K562 (cell line): ENCODE measurements around the gene MAMDC2. TPM values are rescaled to one million over a fixed set of nuclear protein-coding genes. Genes with fewer than 3 reads are reported as not detected.
"Not testable (repeated sequence)": the region's sequence is repeated elsewhere in the genome, so short reads cannot be mapped to it uniquely, and the experiment has no call there.

ENCODE experiments used
- ATAC-seq: fragments of 200-7000 bp; cut with Tn5 transposase; 3 replicates; pipeline ENCODE4 v1.9.1; 2020; ENCODE audit warnings: moderate library complexity
- BruUV-seq: library from RNA; stranded (reverse); fragments of 400-500 nt; replicated peaks from 2 replicates; lab custom pipeline; 2021; lab: Mats Ljungman, UMichigan
- CTCF ChIA-PET: fragments of 300-600 bp; formaldehyde crosslinking; extraction: SDS; loops from one replicate; lab custom pipeline; 2021; ENCODE audit warnings: low intra/inter-chr PET ratio; lab: Yijun Ruan, JAX
- POLR2A ChIA-PET: fragments of 300-600, 350-650 bp; sonication (Branson Sonifier 250); formaldehyde crosslinking; extraction: SDS; loops from one replicate; lab custom pipeline; 2021; ENCODE audit warnings: antibody characterized with exemption, inconsistent platforms; lab: Yijun Ruan, JAX
- DNase-seq, 4 experiments: peaks; one replicate each; pipeline versions ENCODE4 v3.0.0 to v3.0.0-alpha.2; 2011 to 2018; ENCODE audit warnings: low spot score in 3 of 4, mixed read lengths in 3 of 4; ENCODE audit errors: extremely low read depth in 1 of 4
- FAIRE-seq: peaks from 2 replicates; lab custom pipeline; 2011; peaks lifted over from hg19 to GRCh38; lab: Jason Lieb, UNC
- H2AFZ ChIP-seq: 2 replicates; pipeline ENCODE4 v1.6.0; 2011; ENCODE audit warnings: low read depth, low read length, control low read depth, inconsistent platforms
- H3K27ac ChIP-seq: fragments of 200-600 bp; 3 replicates; pipeline ENCODE4 v1.8.0; 2011; ENCODE audit warnings: low read depth, mild to moderate bottlenecking, control low read depth, inconsistent platforms, low read length, moderate library complexity, mixed read lengths; ENCODE audit errors: extremely low read depth
- H3K27me3 ChIP-seq, 2 experiments: fragments of 300-600 bp in 1 of 2; 2 replicates in 1 of 2; 3 replicates in 1 of 2; pipeline versions ENCODE4 v1.6.0 to v1.8.0; 2011; ENCODE audit warnings: inconsistent platforms in 2 of 2, low read length in 2 of 2, mild to moderate bottlenecking in 1 of 2, mixed read lengths in 1 of 2, moderate library complexity in 1 of 2; ENCODE audit not compliant: control insufficient read depth in 2 of 2, insufficient read depth in 2 of 2
- H3K36me3 ChIP-seq: fragments of 300-600 bp; 3 replicates; pipeline ENCODE4 v1.8.0; 2011; ENCODE audit warnings: mild to moderate bottlenecking, low read length, inconsistent platforms; ENCODE audit not compliant: control insufficient read depth, insufficient read depth
- H3K4me1 ChIP-seq, 2 experiments: fragments of 200-600 bp in 1 of 2; replicated peaks in 1 of 2; 2 replicates in 1 of 2; 3 replicates in 1 of 2; pipeline versions ENCODE4 v1.5.1 to v1.8.0; 2011; ENCODE audit warnings: inconsistent platforms in 2 of 2, low read length in 2 of 2, mild to moderate bottlenecking in 1 of 2, mixed read lengths in 1 of 2, moderate library complexity in 1 of 2; ENCODE audit not compliant: control insufficient read depth in 2 of 2, insufficient read depth in 2 of 2
- H3K4me2 ChIP-seq: 2 replicates; pipeline ENCODE4 v1.6.1; 2011; ENCODE audit warnings: low read length, control low read depth, inconsistent platforms, mixed read lengths; ENCODE audit not compliant: insufficient read depth
- H3K4me3 ChIP-seq: fragments of 200-600 bp; sonication (generic), shearing (Covaris generic); 2 replicates; pipeline ENCODE4 v1.5.1; 2016; ENCODE audit warnings: control low read depth, inconsistent platforms
- H3K79me2 ChIP-seq: fragments of 200-600 bp; 3 replicates; pipeline ENCODE4 v1.8.0; 2011; ENCODE audit warnings: low read length, inconsistent platforms; ENCODE audit not compliant: control insufficient read depth, insufficient read depth
- H3K9ac ChIP-seq, 2 experiments: 2 replicates each; pipeline versions ENCODE4 v1.6.0 to v1.6.1; 2011; ENCODE audit warnings: low read depth in 2 of 2, low read length in 2 of 2, control low read depth in 1 of 2, inconsistent platforms in 1 of 2, mild to moderate bottlenecking in 1 of 2, mixed read lengths in 1 of 2; ENCODE audit not compliant: insufficient read depth in 1 of 2
- H3K9me1 ChIP-seq: one replicate; pipeline ENCODE4 v1.6.0; 2011; ENCODE audit warnings: inconsistent platforms, mild to moderate bottlenecking, low read length, moderate library complexity; ENCODE audit not compliant: control insufficient read depth, insufficient read depth
- H3K9me3 ChIP-seq: replicated peaks from 2 replicates; pipeline ENCODE4 v1.5.1; 2011; ENCODE audit warnings: low read depth, low read length, inconsistent platforms; ENCODE audit not compliant: control insufficient read depth, insufficient read depth
- H4K20me1 ChIP-seq: replicated peaks from 2 replicates; pipeline ENCODE4 v1.6.1; 2011; ENCODE audit warnings: low read length, inconsistent platforms, mixed read lengths; ENCODE audit not compliant: control insufficient read depth, insufficient read depth
- NR1H2 ChIP-seq: sonication (generic); formaldehyde crosslinking; IDR thresholded peaks from 2 replicates; pipeline ENCODE4 v1.4.0; 2020; ENCODE audit warnings: mild to moderate bottlenecking, missing genetic modification reagents
- ZNF384 ChIP-seq: IDR thresholded peaks from 2 replicates; pipeline ENCODE4 v1.6.1; 2012; ENCODE audit warnings: low read depth, low read length, improper control_type of control experiment
- ZNF583 ChIP-seq: fragments of 250-450 bp; sonication (Bioruptor Pico); IDR thresholded peaks from 2 replicates; pipeline ENCODE4 v1.4.0; 2020
- WGBS: fragments of 100-300 bp; shearing (Covaris generic); methylation state at CpG from one replicate; pipeline ENCODE4 v1.1.6; 2016; ENCODE audit warnings: low coverage, mixed read lengths; ENCODE audit not compliant: insufficient coverage; ENCODE audit errors: missing lambda C conversion rate; 5-methylcytosine and 5-hydroxymethylcytosine counted together
- in situ Hi-C: fragments of 300-500 bp; cut with MboI; formaldehyde crosslinking; loops from 4 replicates; pipeline ENCODE4 v1.15.0; 2018; ENCODE audit warnings: inconsistent platforms, mixed read lengths
- intact Hi-C: fragments of 100-400 bp; cut with micrococcal nuclease; formaldehyde crosslinking; loops from 2 replicates; pipeline ENCODE4 v1.14.2; 2022
- polyA plus RNA-seq, 8 experiments: library from polyadenylated mRNA; depleted of rRNA in 4 of 8; stranded (reverse) in 5 of 8; unstranded in 3 of 8; fragments of >200 nt; fragmentation: Nextera tagmentation in 2 of 8; fragmentation: Illumina TruSeq in 1 of 8; extraction: Ambion mirVana in 2 of 8; extraction: Trizol in 1 of 8; gene quantifications; 2 replicates each; pipeline versions ENCODE4 v1.2.1 to v1.2.3, GENCODE V29; 2011 to 2014; ENCODE audit warnings: inconsistent platforms in 1 of 8, missing spikeins in 1 of 8
- total RNA-seq, 7 experiments: library from RNA; depleted of rRNA in 6 of 7; stranded (reverse); fragments of >200 nt in 6 of 7; fragmentation: Illumina TruSeq in 2 of 7; extraction: Trizol in 2 of 7; gene quantifications; 2 replicates each; pipeline versions ENCODE4 v1.2.1 to v1.2.3, GENCODE V29; 2011 to 2021; ENCODE audit warnings: low replicate concordance in 1 of 7
- TF ChIP-seq, protein P1 (sequence below): fragments of 250-450 bp; sonication (Bioruptor Pico); IDR thresholded peaks from 2 replicates; pipeline ENCODE4 v1.8.0; 2021; ENCODE audit warnings: mild to moderate bottlenecking, moderate library complexity

Gene MAMDC2
- total and polyA plus RNA-seq, 9 of the 15 experiments (the other 6 are each of a cell fraction or from before 2014, with no cell fraction given), result 0.01 to 0.03 TPM; not detected in 7

DNA sequence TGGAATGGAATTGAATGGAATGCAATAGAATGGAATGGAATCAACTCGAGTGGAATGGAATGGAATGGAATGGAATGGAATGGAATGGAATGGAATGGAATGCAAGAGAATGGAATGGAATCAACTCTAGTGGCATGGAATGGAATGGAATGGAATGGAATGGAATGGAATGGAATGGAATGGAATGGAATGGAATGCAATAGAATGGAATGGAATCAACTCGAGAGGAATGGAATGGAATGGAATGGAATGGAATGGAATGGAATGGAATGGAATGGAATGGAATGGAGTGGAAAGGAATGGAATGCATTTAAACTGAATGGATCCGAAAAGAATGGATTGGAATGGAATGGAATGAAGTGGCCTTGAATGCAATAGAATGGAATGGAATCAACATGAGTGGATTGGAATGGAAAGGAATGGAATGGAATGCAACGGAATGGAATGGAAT lies 5.5 kb upstream of the MAMDC2 start:
- in situ Hi-C loops, H4K20me1 ChIP-seq, POLR2A ChIA-PET, DNase-seq, intact Hi-C loops, H2AFZ ChIP-seq, H3K4me2 ChIP-seq, FAIRE-seq, BruUV-seq, H3K4me1 ChIP-seq, H3K79me2 ChIP-seq, H3K9me1 ChIP-seq, CTCF ChIA-PET, H3K36me3 ChIP-seq, H3K27me3 ChIP-seq, H3K27ac ChIP-seq, H3K4me3 ChIP-seq, H3K9me3 ChIP-seq, H3K9ac ChIP-seq, ATAC-seq: not testable (repeated sequence)
- WGBS, result 4% methylated on average over 4 of the region's 4 CpGs

DNA sequence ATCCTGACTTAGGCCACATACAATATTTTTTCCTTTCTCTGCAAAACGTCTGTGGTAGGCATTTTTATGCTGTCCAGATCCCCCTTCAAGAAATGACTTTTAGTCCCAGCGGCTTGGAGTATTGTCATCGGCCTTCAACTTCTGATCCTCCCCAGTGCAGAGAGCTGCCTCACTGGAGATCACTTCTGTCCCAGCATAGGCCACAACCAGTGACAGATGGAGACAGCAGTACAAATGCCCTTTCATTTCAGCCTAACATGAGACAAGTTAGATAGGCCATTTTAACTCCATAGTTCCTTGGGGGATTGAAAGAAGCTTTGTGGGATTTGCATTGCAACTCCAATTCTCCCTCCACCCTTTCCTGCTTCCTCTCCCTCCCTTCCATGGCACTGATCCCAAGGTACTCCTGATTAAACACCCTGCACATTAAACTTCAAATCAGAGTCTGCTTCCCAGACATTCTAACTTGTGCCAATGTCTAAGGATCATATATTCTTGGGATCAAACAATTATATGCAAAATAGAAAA lies 3.2 kb upstream of the MAMDC2 start:
- ChIA-PET POLR2A (no interaction called here), CTCF (no interaction called here)
- WGBS, result 0% methylated on average over 1 of the region's 3 CpGs
- Histone ChIP-seq H3K9ac (no peak overlapping the region), H3K36me3 (no peaks in the 10 kb centered on the region), H3K27ac (no peak overlapping the region), H3K9me1 (no peaks in the 10 kb centered on the region), H3K27me3 (peaks cover 6 to 24% of the 10 kb centered on the region in 2 experiments; a peak in 3 of 5 replicates), H3K4me1 (peaks cover 0 to 6% of the 10 kb centered on the region in 2 experiments; a peak in 1 of 5 replicates), H2AFZ (no peak overlapping the region), H3K4me3 (no peak overlapping the region), H3K4me2 (no peak overlapping the region), H3K79me2 (no peaks in the 10 kb centered on the region), H4K20me1 (no peaks in the 10 kb centered on the region; the same call in 1 of the 2 replicates), H3K9me3 (no peaks in the 10 kb centered on the region)
- DNase-seq (no peak), FAIRE-seq (no peak), ATAC-seq (no peak)
- in situ Hi-C loops (no loop called here), intact Hi-C loops (no loop called here)
- BruUV-seq, result no TSS peak
- TF ChIP-seq ZNF583 (no peak), ZNF384 (no peak), NR1H2 (CRISPR knock-in tag) (no peak)
- TF ChIP-seq, protein P1, sequence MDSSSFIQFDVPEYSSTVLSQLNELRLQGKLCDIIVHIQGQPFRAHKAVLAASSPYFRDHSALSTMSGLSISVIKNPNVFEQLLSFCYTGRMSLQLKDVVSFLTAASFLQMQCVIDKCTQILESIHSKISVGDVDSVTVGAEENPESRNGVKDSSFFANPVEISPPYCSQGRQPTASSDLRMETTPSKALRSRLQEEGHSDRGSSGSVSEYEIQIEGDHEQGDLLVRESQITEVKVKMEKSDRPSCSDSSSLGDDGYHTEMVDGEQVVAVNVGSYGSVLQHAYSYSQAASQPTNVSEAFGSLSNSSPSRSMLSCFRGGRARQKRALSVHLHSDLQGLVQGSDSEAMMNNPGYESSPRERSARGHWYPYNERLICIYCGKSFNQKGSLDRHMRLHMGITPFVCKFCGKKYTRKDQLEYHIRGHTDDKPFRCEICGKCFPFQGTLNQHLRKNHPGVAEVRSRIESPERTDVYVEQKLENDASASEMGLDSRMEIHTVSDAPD (CRISPR knock-in tag), result no peak
